ENCODE measurements around the gene WFS1. TPM values are rescaled to one million over a fixed set of nuclear protein-coding genes. Genes with fewer than 3 reads are reported as not detected.

WFS1 gene
- total RNA-seq, 1 donor from 2014 or later: 11.6 TPM

GRCh38 chr4:6225469-6225868 is 44.2 kb upstream of the WFS1 start:
- no peak overlapping the region for H3K4me3 ChIP-seq (ENCODE audit: low read depth, low read length)
- TF ChIP-seq CTCF (conservative IDR thresholded peaks at IDR 0.05; ENCODE audit: low read depth, low read length): no peak
- no peak for DNase-seq (ENCODE audit: low read depth)

GRCh38 chr4:6226506-6226905 is 43.1 kb upstream of the WFS1 start:
- TF ChIP-seq CTCF (conservative IDR thresholded peaks at IDR 0.05; ENCODE audit: low read depth, low read length): no peak
- no peak for DNase-seq (ENCODE audit: low read depth)
- no peak overlapping the region for H3K4me3 ChIP-seq (ENCODE audit: low read depth, low read length)

GRCh38 chr4:6227412-6228157 is 42.1 kb upstream of the WFS1 start:
- TF ChIP-seq CTCF (conservative IDR thresholded peaks at IDR 0.05; ENCODE audit: low read depth, low read length): no peak
- no peak overlapping the region for H3K4me3 ChIP-seq (ENCODE audit: low read depth, low read length)
- DNase-seq (ENCODE audit: low read depth): no peak

- no peak for TF ChIP-seq CTCF (conservative IDR thresholded peaks at IDR 0.05; ENCODE audit: low read depth, low read length)
Measured at GRCh38 chr4:6228158-6229067, 41.2 kb upstream of the WFS1 start.

GRCh38 chr4:6229095-6229494 is 40.6 kb upstream of the WFS1 start:
- no peak for DNase-seq (ENCODE audit: low read depth)
- no peak overlapping the region for H3K4me3 ChIP-seq (ENCODE audit: low read depth, low read length)
- no peak for TF ChIP-seq CTCF (conservative IDR thresholded peaks at IDR 0.05; ENCODE audit: low read depth, low read length)

More at GRCh38 chr4:6228158-6229067, 41.2 kb upstream of the WFS1 start:
- DNase-seq (ENCODE audit: low read depth): no peak
- no peak overlapping the region for H3K4me3 ChIP-seq (ENCODE audit: low read depth, low read length)

- no peak for DNase-seq (ENCODE audit: low read depth)
- TF ChIP-seq CTCF (conservative IDR thresholded peaks at IDR 0.05; ENCODE audit: low read depth, low read length): no peak
- H3K4me3 ChIP-seq (ENCODE audit: low read depth, low read length): no peak overlapping the region
Measured at GRCh38 chr4:6229671-6230501, 39.8 kb upstream of the WFS1 start.
